H9 (cell line): ENCODE results near the gene SIAH2. TPM values are rescaled to one million over a fixed set of nuclear protein-coding genes. Genes with fewer than 3 reads are reported as not detected.

Experiments used
- DNase-seq: peaks from one replicate; pipeline ENCODE4 v3.0.0-alpha.2; 2017
- H2AFZ ChIP-seq: one replicate; pipeline ENCODE4 v1.6.1; 2013; ENCODE audit warnings: mild to moderate bottlenecking, low read length, control low read depth, moderate library complexity
- H2AK5ac ChIP-seq: 2 replicates; pipeline ENCODE4 v1.6.1; 2013; ENCODE audit warnings: low read length, control low read depth, mixed read lengths; ENCODE audit not compliant: insufficient read length
- H2BK120ac ChIP-seq: one replicate; pipeline ENCODE4 v1.6.1; 2013; ENCODE audit warnings: low read depth, mild to moderate bottlenecking, low read length, control low read depth, inconsistent platforms; ENCODE audit not compliant: poor library complexity, severe bottlenecking
- H2BK12ac ChIP-seq: 2 replicates; pipeline ENCODE4 v1.6.1; 2013; ENCODE audit warnings: low read length, control low read depth, mixed read lengths, low read depth; ENCODE audit not compliant: insufficient read length
- H2BK15ac ChIP-seq: 2 replicates; pipeline ENCODE4 v1.6.1; 2013; ENCODE audit warnings: low read depth, low read length, control low read depth
- H2BK20ac ChIP-seq: one replicate; pipeline ENCODE4 v1.6.1; 2013; ENCODE audit warnings: low read depth, mild to moderate bottlenecking, low read length, control low read depth, inconsistent platforms; ENCODE audit not compliant: poor library complexity, severe bottlenecking
- H2BK5ac ChIP-seq: 2 replicates; pipeline ENCODE4 v1.6.1; 2013; ENCODE audit warnings: low read length, control low read depth, mixed read lengths; ENCODE audit not compliant: insufficient read length
- H3K14ac ChIP-seq: 2 replicates; pipeline ENCODE4 v1.6.1; 2013; ENCODE audit warnings: low read length, control low read depth; ENCODE audit not compliant: insufficient read depth
- H3K18ac ChIP-seq: 2 replicates; pipeline ENCODE4 v1.6.1; 2013; ENCODE audit warnings: low read depth, mild to moderate bottlenecking, mixed read lengths, low read length, control low read depth; ENCODE audit not compliant: insufficient read length
- H3K23ac ChIP-seq: 2 replicates; pipeline ENCODE4 v1.6.1; 2013; ENCODE audit warnings: low read length, control low read depth, mixed read lengths, low read depth; ENCODE audit not compliant: insufficient read length
- H3K23me2 ChIP-seq: 2 replicates; pipeline ENCODE4 v1.6.1; 2013; ENCODE audit warnings: low read depth, mild to moderate bottlenecking, mixed read lengths, low read length, control low read depth; ENCODE audit not compliant: insufficient read length, poor library complexity, severe bottlenecking
- H3K27ac ChIP-seq: 2 replicates; pipeline ENCODE4 v1.5.1; 2013; ENCODE audit warnings: low read length, control low read depth, mixed read lengths, low read depth; ENCODE audit not compliant: insufficient read length
- H3K27me3 ChIP-seq: 2 replicates; pipeline ENCODE4 v1.6.1; 2013; ENCODE audit warnings: low read length, control low read depth, inconsistent platforms; ENCODE audit not compliant: insufficient read depth
- H3K4ac ChIP-seq: 2 replicates; pipeline ENCODE4 v1.6.1; 2013; ENCODE audit warnings: low read depth, mild to moderate bottlenecking, control low read depth, inconsistent platforms, low read length, moderate library complexity
- H3K4me1 ChIP-seq: 2 replicates; pipeline ENCODE4 v1.6.1; 2013; ENCODE audit warnings: low read length, control low read depth, inconsistent platforms; ENCODE audit not compliant: insufficient read depth
- H3K4me2 ChIP-seq: 2 replicates; pipeline ENCODE4 v1.6.1; 2013; ENCODE audit warnings: low read length, control low read depth, mixed read lengths; ENCODE audit not compliant: insufficient read length, insufficient read depth
- H3K56ac ChIP-seq: 2 replicates; pipeline ENCODE4 v1.6.1; 2013; ENCODE audit warnings: low read depth, mild to moderate bottlenecking, mixed read lengths, low read length, control low read depth; ENCODE audit not compliant: insufficient read length
- H3K79me1 ChIP-seq: 2 replicates; pipeline ENCODE4 v1.6.1; 2013; ENCODE audit warnings: low read depth, mild to moderate bottlenecking, moderate library complexity, low read length, control low read depth, inconsistent platforms; ENCODE audit not compliant: insufficient read depth, poor library complexity, severe bottlenecking
- H3K79me2 ChIP-seq: 2 replicates; pipeline ENCODE4 v1.6.1; 2013; ENCODE audit warnings: low read length, control low read depth, inconsistent platforms; ENCODE audit not compliant: insufficient read depth
- H3K9ac ChIP-seq: 2 replicates; pipeline ENCODE4 v1.6.1; 2013; ENCODE audit warnings: low read length, control low read depth, mixed read lengths; ENCODE audit not compliant: insufficient read length; ENCODE audit errors: extremely low read depth
- H3K9me3 ChIP-seq: one replicate; pipeline ENCODE4 v1.6.1; 2013; ENCODE audit warnings: low read depth, low read length, inconsistent platforms; ENCODE audit not compliant: control insufficient read depth
- H3T11ph ChIP-seq: one replicate; pipeline ENCODE4 v1.6.1; 2013; ENCODE audit warnings: mild to moderate bottlenecking, low read length, control low read depth, inconsistent platforms
- H4K20me1 ChIP-seq: one replicate; pipeline ENCODE4 v1.6.1; 2013; ENCODE audit not compliant: control insufficient read depth, insufficient read length, insufficient read depth
- H4K5ac ChIP-seq: 2 replicates; pipeline ENCODE4 v1.6.1; 2013; ENCODE audit warnings: low read depth, mild to moderate bottlenecking, mixed read lengths, low read length, control low read depth; ENCODE audit not compliant: insufficient read length
- H4K8ac ChIP-seq: replicated peaks from 2 replicates; pipeline ENCODE4 v1.6.1; 2013; ENCODE audit warnings: low read length, control low read depth, mixed read lengths, low read depth; ENCODE audit not compliant: insufficient read length
- H4K91ac ChIP-seq: 2 replicates; pipeline ENCODE4 v1.6.1; 2013; ENCODE audit warnings: low read depth, mild to moderate bottlenecking, moderate library complexity, mixed read lengths, low read length, control low read depth; ENCODE audit not compliant: insufficient read length
- H3K27ac Mint-ChIP-seq, 3 experiments: 2 replicates in 2 of 3; 3 replicates in 1 of 3; pipeline ENCODE4 v1.8.0; 2020 to 2021; ENCODE audit warnings: mixed read lengths in 3 of 3, mild to moderate bottlenecking in 1 of 3, moderate library complexity in 1 of 3
- H3K27me3 Mint-ChIP-seq: 2 replicates; pipeline ENCODE4 v1.8.0; 2021; ENCODE audit warnings: low read depth, mild to moderate bottlenecking, moderate library complexity, mixed read lengths
- H3K36me3 Mint-ChIP-seq, 3 experiments: 2 replicates in 2 of 3; 3 replicates in 1 of 3; pipeline ENCODE4 v1.8.0; 2020 to 2021; ENCODE audit warnings: low read depth in 3 of 3, mixed read lengths in 3 of 3; ENCODE audit not compliant: insufficient read depth in 1 of 3
- H3K4me1 Mint-ChIP-seq, 2 experiments: 2 replicates each; pipeline ENCODE4 v1.8.0; 2020; ENCODE audit warnings: mixed read lengths in 2 of 2
- H3K4me3 Mint-ChIP-seq, 2 experiments: 2 replicates in 1 of 2; 3 replicates in 1 of 2; pipeline ENCODE4 v1.8.0; 2020 to 2021; ENCODE audit warnings: mild to moderate bottlenecking in 2 of 2, mixed read lengths in 2 of 2, moderate library complexity in 1 of 2
- H3K9me3 Mint-ChIP-seq, 2 experiments: 2 replicates in 1 of 2; 3 replicates in 1 of 2; pipeline ENCODE4 v1.8.0; 2020; ENCODE audit warnings: mild to moderate bottlenecking in 2 of 2, mixed read lengths in 2 of 2, moderate library complexity in 1 of 2
- WGBS: extraction: QIAGEN DNeasy Blood & Tissue Kit; methylation state at CpG from one replicate; pipeline ENCODE4 v1.1.7; 2013; ENCODE audit warnings: missing lambda C conversion rate, low lambda C conversion rate, mixed read lengths; ENCODE audit not compliant: insufficient read length; ENCODE audit errors: extremely low coverage; 5-methylcytosine and 5-hydroxymethylcytosine counted together
- total RNA-seq: library from RNA; stranded (reverse); gene quantifications from 2 replicates; pipeline ENCODE4 v1.2.1, GENCODE V29; 2021
- TF ChIP-seq, protein P1 (sequence below): fragments of 200-600 bp; sonication (generic); conservative IDR thresholded peaks from 3 replicates; pipeline ENCODE4 v1.8.0; 2021; ENCODE audit warnings: antibody characterized with exemption, mild to moderate bottlenecking

The SIAH2 gene
- total RNA-seq, 1 experiment from 2014 or later: 17.4 TPM

DNA sequence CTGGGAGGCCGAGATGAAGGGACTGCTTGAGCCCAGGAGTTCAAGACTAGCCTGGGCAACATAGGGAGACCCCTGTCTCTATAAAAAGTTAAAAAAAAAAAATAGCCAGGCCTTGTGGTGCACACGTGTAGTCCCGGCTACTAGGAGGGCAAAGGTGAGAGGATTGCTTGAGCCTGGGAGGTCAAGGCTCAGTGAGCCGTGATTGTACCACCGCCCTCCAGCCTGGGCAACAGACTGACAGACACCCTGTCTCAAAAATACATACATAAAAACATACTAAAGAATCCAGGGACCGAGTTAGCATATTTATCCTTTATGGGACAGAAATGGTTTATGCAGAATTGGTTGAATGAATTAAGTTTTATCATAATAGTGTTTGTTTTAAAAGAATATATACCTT, 13.7 kb downstream of the SIAH2 start:
- H2BK5ac ChIP-seq: no peak overlapping the region
- no peak overlapping the region for H2AK5ac ChIP-seq
- no peaks in the 10 kb centered on the region; the same call in 1 of the 2 replicates for H3K4me1 ChIP-seq
- H3K27ac ChIP-seq: no peak overlapping the region
- H4K91ac ChIP-seq: no peak overlapping the region
- H2BK20ac ChIP-seq: no peak overlapping the region
- no peak overlapping the region for H2BK12ac ChIP-seq
- H2BK120ac ChIP-seq: no peak overlapping the region
- no peaks in the 10 kb centered on the region for H4K20me1 ChIP-seq
- TF ChIP-seq, protein P1, sequence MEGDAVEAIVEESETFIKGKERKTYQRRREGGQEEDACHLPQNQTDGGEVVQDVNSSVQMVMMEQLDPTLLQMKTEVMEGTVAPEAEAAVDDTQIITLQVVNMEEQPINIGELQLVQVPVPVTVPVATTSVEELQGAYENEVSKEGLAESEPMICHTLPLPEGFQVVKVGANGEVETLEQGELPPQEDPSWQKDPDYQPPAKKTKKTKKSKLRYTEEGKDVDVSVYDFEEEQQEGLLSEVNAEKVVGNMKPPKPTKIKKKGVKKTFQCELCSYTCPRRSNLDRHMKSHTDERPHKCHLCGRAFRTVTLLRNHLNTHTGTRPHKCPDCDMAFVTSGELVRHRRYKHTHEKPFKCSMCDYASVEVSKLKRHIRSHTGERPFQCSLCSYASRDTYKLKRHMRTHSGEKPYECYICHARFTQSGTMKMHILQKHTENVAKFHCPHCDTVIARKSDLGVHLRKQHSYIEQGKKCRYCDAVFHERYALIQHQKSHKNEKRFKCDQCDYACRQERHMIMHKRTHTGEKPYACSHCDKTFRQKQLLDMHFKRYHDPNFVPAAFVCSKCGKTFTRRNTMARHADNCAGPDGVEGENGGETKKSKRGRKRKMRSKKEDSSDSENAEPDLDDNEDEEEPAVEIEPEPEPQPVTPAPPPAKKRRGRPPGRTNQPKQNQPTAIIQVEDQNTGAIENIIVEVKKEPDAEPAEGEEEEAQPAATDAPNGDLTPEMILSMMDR: no peak
- Mint-ChIP-seq H3K9me3 (no peaks in the 10 kb centered on the region), H3K27me3 (no peaks in the 10 kb centered on the region), H3K36me3 (no peaks in the 10 kb centered on the region; a peak in 3 of 7 replicates), H3K4me1 (peaks cover 15 to 19% of the 10 kb centered on the region in 2 experiments), H3K27ac (no peak overlapping the region), H3K4me3 (no peak overlapping the region)
- H3K56ac ChIP-seq: no peak overlapping the region
- WGBS: no CpG with 5 or more reads among the region's 6 CpGs
- no peaks in the 10 kb centered on the region for H3K23me2 ChIP-seq
- no peak overlapping the region for H3K4ac ChIP-seq
- no peak overlapping the region for H2BK15ac ChIP-seq
- H3K9me3 ChIP-seq: no peaks in the 10 kb centered on the region
- H3T11ph ChIP-seq: no peak overlapping the region
- no peaks in the 10 kb centered on the region for H3K79me1 ChIP-seq
- no peak for DNase-seq
- no peak overlapping the region for H2AFZ ChIP-seq
- H3K79me2 ChIP-seq: no peaks in the 10 kb centered on the region; the same call in 1 of the 2 replicates
- no peak overlapping the region for H3K9ac ChIP-seq
- H3K27me3 ChIP-seq: no peaks in the 10 kb centered on the region
- no peak overlapping the region for H3K18ac ChIP-seq
- H4K5ac ChIP-seq: no peak overlapping the region
- H3K23ac ChIP-seq: no peak overlapping the region
- H4K8ac ChIP-seq: no peak overlapping the region
- H3K4me2 ChIP-seq: no peak overlapping the region
- H3K14ac ChIP-seq: no peak overlapping the region
